ENCODE measurements around the gene LRCH1. TPM values are rescaled to one million over a fixed set of nuclear protein-coding genes. Genes with fewer than 3 reads are reported as not detected.

Gene LRCH1
- total RNA-seq, 4 donors from 2014 or later = 54.3 to 72.2 (median 57.4) TPM

GRCh38 chr13:46602531-46602930 lies 49.6 kb downstream of the LRCH1 start:
- H3K9me3 ChIP-seq = no peaks in the 10 kb centered on the region
- H3K36me3 ChIP-seq = no peaks in the 10 kb centered on the region
- ATAC-seq = no peak
- peaks cover 43 to 93% (median 50%) of the 10 kb centered on the region in 3 donors for H3K4me1 ChIP-seq
- peak overlapping the region in 2 of 4 donors; percentile 25 to 39 for H3K27ac ChIP-seq
- no peak overlapping the region for H3K4me3 ChIP-seq
- H3K27me3 ChIP-seq = no peaks in the 10 kb centered on the region
- TF ChIP-seq EP300 (IDR thresholded peaks at IDR 0.05) (no peak), POLR2AphosphoS5 (IDR thresholded peaks at IDR 0.05) (no peak), POLR2A (IDR thresholded peaks at IDR 0.05) (no peak)
- TF ChIP-seq, protein P1, sequence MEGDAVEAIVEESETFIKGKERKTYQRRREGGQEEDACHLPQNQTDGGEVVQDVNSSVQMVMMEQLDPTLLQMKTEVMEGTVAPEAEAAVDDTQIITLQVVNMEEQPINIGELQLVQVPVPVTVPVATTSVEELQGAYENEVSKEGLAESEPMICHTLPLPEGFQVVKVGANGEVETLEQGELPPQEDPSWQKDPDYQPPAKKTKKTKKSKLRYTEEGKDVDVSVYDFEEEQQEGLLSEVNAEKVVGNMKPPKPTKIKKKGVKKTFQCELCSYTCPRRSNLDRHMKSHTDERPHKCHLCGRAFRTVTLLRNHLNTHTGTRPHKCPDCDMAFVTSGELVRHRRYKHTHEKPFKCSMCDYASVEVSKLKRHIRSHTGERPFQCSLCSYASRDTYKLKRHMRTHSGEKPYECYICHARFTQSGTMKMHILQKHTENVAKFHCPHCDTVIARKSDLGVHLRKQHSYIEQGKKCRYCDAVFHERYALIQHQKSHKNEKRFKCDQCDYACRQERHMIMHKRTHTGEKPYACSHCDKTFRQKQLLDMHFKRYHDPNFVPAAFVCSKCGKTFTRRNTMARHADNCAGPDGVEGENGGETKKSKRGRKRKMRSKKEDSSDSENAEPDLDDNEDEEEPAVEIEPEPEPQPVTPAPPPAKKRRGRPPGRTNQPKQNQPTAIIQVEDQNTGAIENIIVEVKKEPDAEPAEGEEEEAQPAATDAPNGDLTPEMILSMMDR (IDR thresholded peaks at IDR 0.05) = no peak
- WGBS, 2 donors (ENCODE audit: low coverage in 1 of 2) = 85% methylated on average over 2 to 3 of the region's 4 CpGs

- no peaks in the 10 kb centered on the region for H3K36me3 ChIP-seq
- peaks cover 49 to 93% (median 52%) of the 10 kb centered on the region in 3 donors for H3K4me1 ChIP-seq
- peak overlapping the region in 2 of 4 donors; percentile 70 to 72 for H3K27ac ChIP-seq
- 60 to 73% methylated on average over 3 to 4 of the region's 4 CpGs for WGBS, 2 donors (ENCODE audit: low coverage in 1 of 2)
- TF ChIP-seq POLR2AphosphoS5 (IDR thresholded peaks at IDR 0.05) (no peak), EP300 (IDR thresholded peaks at IDR 0.05) (no peak), POLR2A (IDR thresholded peaks at IDR 0.05) (no peak)
- TF ChIP-seq, protein P1 (IDR thresholded peaks at IDR 0.05) = no peak
- H3K4me3 ChIP-seq = no peak overlapping the region
- no peaks in the 10 kb centered on the region for H3K27me3 ChIP-seq
- H3K9me3 ChIP-seq = no peaks in the 10 kb centered on the region
- no peak for ATAC-seq
Measured at GRCh38 chr13:46603165-46603603, 50.2 kb downstream of the LRCH1 start.

- H3K27me3 ChIP-seq = no peaks in the 10 kb centered on the region
- H3K4me3 ChIP-seq = no peak overlapping the region
- peak overlapping the region; percentile 61 to 72 (median 66) for H3K27ac ChIP-seq
- no peaks in the 10 kb centered on the region for H3K36me3 ChIP-seq
- WGBS, 2 donors (ENCODE audit: low coverage in 1 of 2) = 62 to 81% methylated on average over 5 of the region's 5 CpGs
- peaks cover 49 to 96% (median 53%) of the 10 kb centered on the region in 3 donors for H3K4me1 ChIP-seq
- ATAC-seq = no peak
- TF ChIP-seq POLR2AphosphoS5 (IDR thresholded peaks at IDR 0.05) = no peak
- TF ChIP-seq EP300 (IDR thresholded peaks at IDR 0.05) = no peak
- TF ChIP-seq, protein P1 (IDR thresholded peaks at IDR 0.05) = no peak
- TF ChIP-seq POLR2A (IDR thresholded peaks at IDR 0.05) = no peak
- H3K9me3 ChIP-seq = no peaks in the 10 kb centered on the region
Measured at GRCh38 chr13:46604226-46604990, 51.4 kb downstream of the LRCH1 start.

GRCh38 chr13:46605076-46605824 lies 52.3 kb downstream of the LRCH1 start:
- no peak for TF ChIP-seq POLR2A (IDR thresholded peaks at IDR 0.05)
- TF ChIP-seq EP300 (IDR thresholded peaks at IDR 0.05) = no peak
- no peak for TF ChIP-seq POLR2AphosphoS5 (IDR thresholded peaks at IDR 0.05)
- TF ChIP-seq, protein P1 (IDR thresholded peaks at IDR 0.05) = no peak
- Histone ChIP-seq H3K4me3 (no peak overlapping the region), H3K27me3 (no peaks in the 10 kb centered on the region), H3K4me1 (peaks cover 46 to 100% (median 53%) of the 10 kb centered on the region in 3 donors), H3K27ac (peak overlapping the region; percentile 61 to 72 (median 66)), H3K36me3 (no peaks in the 10 kb centered on the region), H3K9me3 (no peaks in the 10 kb centered on the region)
- 7 to 35% methylated on average over 4 of the region's 4 CpGs for WGBS, 2 donors (ENCODE audit: low coverage in 1 of 2)
- ATAC-seq = no peak
